A549 treated with GW870086 at 1 μM for 4 hours (cell line): ENCODE data around the gene ST3GAL2. TPM values are rescaled to one million over a fixed set of nuclear protein-coding genes. Genes with fewer than 3 reads are reported as not detected.

Experiments
- total RNA-seq: library from RNA; stranded (reverse); fragments of 200-300 nt; extraction: Qiagen RNA extraction; gene quantifications from 5 replicates; pipeline ENCODE4 v1.2.3, GENCODE V29; 2022; ENCODE audit warnings: low read depth

The ST3GAL2 gene, protein sequence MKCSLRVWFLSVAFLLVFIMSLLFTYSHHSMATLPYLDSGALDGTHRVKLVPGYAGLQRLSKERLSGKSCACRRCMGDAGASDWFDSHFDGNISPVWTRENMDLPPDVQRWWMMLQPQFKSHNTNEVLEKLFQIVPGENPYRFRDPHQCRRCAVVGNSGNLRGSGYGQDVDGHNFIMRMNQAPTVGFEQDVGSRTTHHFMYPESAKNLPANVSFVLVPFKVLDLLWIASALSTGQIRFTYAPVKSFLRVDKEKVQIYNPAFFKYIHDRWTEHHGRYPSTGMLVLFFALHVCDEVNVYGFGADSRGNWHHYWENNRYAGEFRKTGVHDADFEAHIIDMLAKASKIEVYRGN
- 19.3 to 27.1 TPM (median 24.2 TPM) in 5 replicates for total RNA-seq

DNA sequence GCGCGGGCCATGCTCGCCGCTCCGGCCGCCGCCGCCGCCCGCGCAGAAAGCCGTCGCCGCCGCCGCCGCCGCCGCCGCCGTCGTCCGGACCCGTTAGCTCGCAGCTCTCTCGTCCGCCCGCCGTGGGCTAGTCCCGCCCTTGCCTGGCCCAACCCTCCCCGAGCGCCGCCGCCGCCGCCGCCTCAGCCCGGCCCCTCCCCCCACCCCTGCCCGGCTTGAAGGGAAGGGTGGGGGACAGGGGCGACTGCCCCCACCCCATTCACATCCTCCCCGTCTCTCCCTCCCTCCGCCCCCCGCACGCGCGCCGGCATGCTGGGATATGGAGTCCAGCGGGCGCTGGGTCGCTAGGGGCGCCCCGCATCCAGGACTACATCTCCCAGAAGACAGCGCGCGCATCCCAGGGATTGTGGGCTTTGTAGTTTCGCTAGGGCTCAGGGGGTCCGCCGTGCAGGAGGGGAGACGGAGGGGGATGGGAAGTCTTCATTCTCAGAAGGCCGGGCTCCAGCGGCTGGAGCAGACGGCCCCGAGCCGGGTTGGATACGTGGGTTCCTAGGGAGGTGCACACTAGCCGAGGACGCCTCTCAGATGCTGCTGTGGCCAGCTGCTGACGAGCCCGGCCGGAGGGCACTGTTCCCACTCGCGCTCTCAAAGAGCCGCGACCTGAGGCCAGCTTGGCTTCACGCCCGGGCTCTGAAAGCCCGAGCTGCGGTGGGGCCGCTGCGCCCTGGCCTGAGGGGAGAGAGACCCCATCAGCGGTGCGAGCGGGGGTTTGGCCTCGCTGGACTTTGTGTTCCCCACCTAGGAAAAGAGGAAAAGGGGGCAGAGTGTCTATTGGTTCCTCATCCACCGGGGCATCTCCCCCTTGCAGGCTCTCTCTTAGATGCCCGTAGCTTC lies at the start of gene ST3GAL2:
ST3GAL2 (minus strand) TSS at position 132 of the 894 bp plus-strand sequence. CDS start 40,570 bp downstream, outside the sequence.

DNA sequence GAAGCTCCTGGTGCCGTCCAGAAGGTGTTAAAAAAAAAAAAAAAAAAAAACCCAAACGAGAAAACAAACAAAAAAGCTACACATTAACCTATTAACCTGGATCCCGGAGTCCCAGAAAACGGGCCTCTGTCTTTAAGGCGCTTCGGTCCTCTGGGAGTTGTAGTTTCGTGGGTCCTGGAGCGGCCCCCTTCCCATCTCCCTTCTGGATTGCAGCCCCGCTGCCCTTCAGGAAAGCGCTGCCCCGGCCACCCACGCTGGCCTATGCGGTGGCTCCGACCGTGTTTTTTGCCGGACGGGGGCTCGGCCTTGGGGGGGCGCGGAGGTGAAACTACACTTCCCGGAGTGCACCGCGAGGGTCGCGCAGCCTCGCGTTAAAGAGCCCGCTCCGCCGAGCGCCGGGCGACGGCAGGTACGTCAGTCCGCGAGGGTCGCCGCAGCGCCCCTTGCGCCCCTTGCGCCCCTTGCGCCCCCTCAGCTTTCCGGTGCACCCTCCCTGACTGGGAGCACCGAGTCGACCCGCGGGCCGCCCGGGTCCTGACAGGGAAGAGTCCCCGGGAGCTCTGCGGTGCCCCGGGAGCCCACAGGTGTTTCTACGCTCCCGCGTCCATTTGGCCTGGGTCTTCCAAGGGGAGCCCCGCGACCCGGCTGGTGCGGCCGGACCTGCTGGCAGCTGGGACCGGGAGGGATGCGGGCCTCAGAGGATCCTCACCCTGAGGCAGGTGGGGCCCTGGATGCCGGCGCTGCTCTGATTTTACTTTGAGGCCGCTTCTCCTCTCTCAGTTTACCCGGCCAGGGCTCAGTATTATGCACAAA lies 15.5 kb upstream of the ST3GAL2 start, which contains the start of gene FCSK:
FCSK (plus strand) TSS at position 374 of the 813 bp plus-strand sequence. CDS start 8,596 bp downstream, outside the sequence.

Other genes starting within 250 kb of the ST3GAL2 start
- gene EXOSC6, start 187.2 kb downstream of the ST3GAL2 start, total RNA-seq: 12.7 to 16.3 TPM (median 16.0 TPM) in 5 replicates
- 84.8 to 96.4 TPM (median 89.9 TPM) in 5 replicates for gene AARS1, start 149.6 kb downstream of the ST3GAL2 start, total RNA-seq
- gene DDX19B, start 139.9 kb downstream of the ST3GAL2 start, total RNA-seq: 26.7 to 35.0 TPM (median 29.5 TPM) in 5 replicates
- gene DDX19A, start 92.2 kb downstream of the ST3GAL2 start, total RNA-seq: 37.8 to 39.6 TPM (median 38.5 TPM) in 5 replicates
- 4.5 to 5.3 TPM (median 4.9 TPM) in 5 replicates for gene FCSK, start 15.5 kb upstream of the ST3GAL2 start, total RNA-seq
- 27.0 to 33.8 TPM (median 30.2 TPM) in 5 replicates for gene COG4, start 84.5 kb upstream of the ST3GAL2 start, total RNA-seq
- gene SF3B3, start 84.7 kb upstream of the ST3GAL2 start, total RNA-seq: 126 to 210 TPM (median 193 TPM) in 5 replicates
- gene IL34, start 207.5 kb upstream of the ST3GAL2 start, total RNA-seq: 0.44 to 0.85 TPM (median 0.45 TPM) in 5 replicates
- gene MTSS2, start 247.0 kb upstream of the ST3GAL2 start, total RNA-seq: 74.1 to 102 TPM (median 97.1 TPM) in 5 replicates